ENCODE data around the gene MMP24OS.
"Not testable (repeated sequence)": the region's sequence is repeated elsewhere in the genome, so short reads cannot be mapped to it uniquely, and the experiment has no call there.

Gene MMP24OS

GRCh38 chr20:35253010-35253409, 24.9 kb downstream of the MMP24OS start:
- ChIA-PET CTCF (no interaction called here), POLR2A (no interaction called here)
- no peak overlapping the region for H3K4me3 ChIP-seq (ENCODE audit: low read depth, low read length)
- TF ChIP-seq CTCF (IDR thresholded peaks at IDR 0.05; ENCODE audit: insufficient read depth, low read length, missing control alignments) = no peak
- DNase-seq (ENCODE audit: low read depth, low spot score) = no peak

- DNase-seq (ENCODE audit: low read depth, low spot score); H3K4me3 ChIP-seq (ENCODE audit: low read depth, low read length); POLR2A ChIA-PET; CTCF ChIA-PET: not testable (repeated sequence)
Observed at GRCh38 chr20:35252598-35252997, 25.3 kb downstream of the MMP24OS start.

GRCh38 chr20:35252037-35252461, 25.9 kb downstream of the MMP24OS start:
- no peak for DNase-seq (ENCODE audit: low read depth, low spot score)
- POLR2A ChIA-PET = no interaction called here
- CTCF ChIA-PET = interaction anchor here (0.7 kb wide), 1 partner anchor 156 kb away, joined by 3 read pairs; no protein-coding TSS in a partner anchor
- H3K4me3 ChIP-seq (ENCODE audit: low read depth, low read length) = no peak overlapping the region
- no peak for TF ChIP-seq CTCF (IDR thresholded peaks at IDR 0.05; ENCODE audit: insufficient read depth, low read length, missing control alignments)

GRCh38 chr20:35251613-35251940, 26.3 kb downstream of the MMP24OS start:
- no peak for TF ChIP-seq CTCF (IDR thresholded peaks at IDR 0.05; ENCODE audit: insufficient read depth, low read length, missing control alignments)
- ChIA-PET CTCF (interaction anchor here (0.7 to 0.8 kb wide), 2 partner anchors 18 to 155 kb away, joined by 3 read pairs; no protein-coding TSS in a partner anchor), POLR2A (no interaction called here)
- DNase-seq (ENCODE audit: low read depth, low spot score) = no peak
- no peak overlapping the region for H3K4me3 ChIP-seq (ENCODE audit: low read depth, low read length)

- no peak for TF ChIP-seq CTCF (IDR thresholded peaks at IDR 0.05; ENCODE audit: insufficient read depth, low read length, missing control alignments)
- POLR2A ChIA-PET = no interaction called here
- CTCF ChIA-PET = interaction anchor here (1.0 to 1.8 kb wide), 5 partner anchors 9 to 40 kb away, joined by 3 to 5 read pairs (median 4); no protein-coding TSS in a partner anchor
- DNase-seq (ENCODE audit: low read depth, low spot score) = no peak
- no peak overlapping the region for H3K4me3 ChIP-seq (ENCODE audit: low read depth, low read length)
Observed at GRCh38 chr20:35248641-35249475, 29.1 kb downstream of the MMP24OS start.

- POLR2A ChIA-PET = no interaction called here
- TF ChIP-seq CTCF (IDR thresholded peaks at IDR 0.05; ENCODE audit: insufficient read depth, low read length, missing control alignments) = no peak
- no peak for DNase-seq (ENCODE audit: low read depth, low spot score)
- CTCF ChIA-PET = interaction anchor here (0.9 to 1.7 kb wide), 2 partner anchors 19 to 102 kb away, joined by 3 to 4 read pairs; no protein-coding TSS in a partner anchor
- no peak overlapping the region for H3K4me3 ChIP-seq (ENCODE audit: low read depth, low read length)
Observed at GRCh38 chr20:35246723-35247122, 31.2 kb downstream of the MMP24OS start.
